BLaER1 (cell line): ENCODE measurements around the gene GULP1.
"Not testable (repeated sequence)": the region's sequence is repeated elsewhere in the genome, so short reads cannot be mapped to it uniquely, and the experiment has no call there.

Source experiments
- H3K27ac ChIP-seq: shearing (Covaris generic); formaldehyde crosslinking; 2 replicates; pipeline ENCODE4 v1.8.1; 2022
- H3K27me3 ChIP-seq: shearing (Covaris generic); formaldehyde crosslinking; 2 replicates; pipeline ENCODE4 v1.8.1; 2022
- H3K36me3 ChIP-seq: shearing (Covaris generic); formaldehyde crosslinking; 2 replicates; pipeline ENCODE4 v1.8.1; 2022
- H3K4me1 ChIP-seq: shearing (Covaris generic); formaldehyde crosslinking; 2 replicates; pipeline ENCODE4 v1.8.1; 2022
- H3K4me2 ChIP-seq: shearing (Covaris generic); formaldehyde crosslinking; 2 replicates; pipeline ENCODE4 v1.8.1; 2022
- H3K4me3 ChIP-seq: shearing (Covaris generic); formaldehyde crosslinking; 2 replicates; pipeline ENCODE4 v1.8.1; 2022
- H3K9ac ChIP-seq: shearing (Covaris generic); formaldehyde crosslinking; 2 replicates; pipeline ENCODE4 v1.8.1; 2022
- H3K9me3 ChIP-seq: shearing (Covaris generic); formaldehyde crosslinking; 2 replicates; pipeline ENCODE4 v1.8.1; 2022
- H4K20me1 ChIP-seq: shearing (Covaris generic); formaldehyde crosslinking; 2 replicates; pipeline ENCODE4 v1.8.1; 2022
- Cebpa-rat ChIP-seq: shearing (Covaris generic); IDR thresholded peaks from 2 replicates; pipeline ENCODE4 v1.8.1; 2022

Gene GULP1

DNA sequence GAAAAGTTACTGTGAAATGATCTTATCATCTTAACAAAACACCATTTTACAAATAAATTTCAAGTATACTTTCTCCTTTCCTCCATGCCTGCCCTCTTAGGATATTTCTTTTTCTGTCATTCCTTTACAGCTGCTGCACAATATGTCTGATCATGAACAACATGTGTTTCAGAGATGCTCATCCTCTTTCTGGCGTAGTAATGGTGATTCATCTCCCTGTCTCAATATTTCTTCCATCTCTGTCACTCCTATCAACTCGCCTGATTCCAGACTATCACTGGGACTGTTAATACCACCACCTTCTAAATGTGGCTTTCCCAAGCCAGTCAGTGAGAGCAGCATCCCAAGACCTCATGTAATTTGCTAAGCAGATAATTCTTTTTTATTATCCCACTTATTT lies 290.5 kb downstream of the GULP1 start:
- H3K36me3 ChIP-seq: no peaks in the 10 kb centered on the region
- no peaks in the 10 kb centered on the region for H3K27me3 ChIP-seq
- H3K4me2 ChIP-seq: no peak overlapping the region
- H3K27ac ChIP-seq: no peak overlapping the region
- no peaks in the 10 kb centered on the region for H3K9me3 ChIP-seq
- no peak for TF ChIP-seq Cebpa-rat
- no peaks in the 10 kb centered on the region for H3K4me1 ChIP-seq
- H3K4me3 ChIP-seq: no peak overlapping the region
- H3K9ac ChIP-seq: no peak overlapping the region
- no peaks in the 10 kb centered on the region for H4K20me1 ChIP-seq

DNA sequence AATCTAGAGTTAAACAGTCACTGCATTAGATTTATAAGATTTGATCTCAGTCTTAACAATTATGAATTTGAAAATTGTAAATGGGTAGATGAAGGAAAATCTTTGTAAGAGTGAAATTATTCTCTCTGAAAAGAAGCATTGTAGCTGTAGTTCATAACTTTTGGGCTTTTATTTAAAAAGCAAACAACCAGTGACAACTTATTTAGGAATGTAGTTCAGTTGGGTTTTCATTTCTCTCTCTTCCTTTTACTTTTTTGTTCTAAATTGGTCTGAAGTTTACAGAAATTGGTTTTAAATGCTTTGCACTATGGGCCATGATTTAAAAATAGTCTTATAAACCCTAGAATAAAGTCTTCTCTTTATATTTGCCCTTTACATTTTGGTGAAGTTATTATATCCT lies 296.6 kb downstream of the GULP1 start:
- TF ChIP-seq Cebpa-rat: no peak
- H4K20me1 ChIP-seq: no peaks in the 10 kb centered on the region
- H3K9ac ChIP-seq: no peak overlapping the region
- no peaks in the 10 kb centered on the region for H3K4me1 ChIP-seq
- no peak overlapping the region for H3K4me2 ChIP-seq
- H3K9me3 ChIP-seq: no peaks in the 10 kb centered on the region
- no peak overlapping the region for H3K27ac ChIP-seq
- no peaks in the 10 kb centered on the region for H3K36me3 ChIP-seq
- H3K4me3 ChIP-seq: no peak overlapping the region
- no peaks in the 10 kb centered on the region for H3K27me3 ChIP-seq

DNA sequence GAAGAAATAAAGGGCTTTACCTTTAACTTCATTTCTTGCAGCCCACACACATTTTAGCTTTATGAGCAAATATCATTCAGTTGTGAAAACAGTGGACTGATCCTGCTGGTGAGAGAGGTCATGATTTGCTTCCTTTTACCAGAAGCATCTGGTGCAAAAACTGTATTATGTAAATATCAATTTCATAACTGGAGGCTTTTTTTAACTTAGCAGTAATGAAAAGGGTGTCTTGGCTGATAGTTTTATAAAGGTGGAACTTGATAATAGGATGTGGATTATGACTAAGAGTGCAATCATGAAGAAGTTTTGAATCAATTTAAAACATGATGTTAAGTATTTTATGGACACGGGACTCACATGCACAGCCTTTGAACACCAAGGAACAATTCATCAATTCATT lies 304.4 kb downstream of the GULP1 start:
- H3K27ac ChIP-seq: no peak overlapping the region
- H3K4me1 ChIP-seq: no peaks in the 10 kb centered on the region
- no peaks in the 10 kb centered on the region for H3K9me3 ChIP-seq
- no peak overlapping the region for H3K4me2 ChIP-seq
- TF ChIP-seq Cebpa-rat: no peak
- H3K36me3 ChIP-seq: no peaks in the 10 kb centered on the region
- no peak overlapping the region for H3K9ac ChIP-seq
- H4K20me1 ChIP-seq: no peaks in the 10 kb centered on the region
- H3K27me3 ChIP-seq: no peaks in the 10 kb centered on the region
- no peak overlapping the region for H3K4me3 ChIP-seq

DNA sequence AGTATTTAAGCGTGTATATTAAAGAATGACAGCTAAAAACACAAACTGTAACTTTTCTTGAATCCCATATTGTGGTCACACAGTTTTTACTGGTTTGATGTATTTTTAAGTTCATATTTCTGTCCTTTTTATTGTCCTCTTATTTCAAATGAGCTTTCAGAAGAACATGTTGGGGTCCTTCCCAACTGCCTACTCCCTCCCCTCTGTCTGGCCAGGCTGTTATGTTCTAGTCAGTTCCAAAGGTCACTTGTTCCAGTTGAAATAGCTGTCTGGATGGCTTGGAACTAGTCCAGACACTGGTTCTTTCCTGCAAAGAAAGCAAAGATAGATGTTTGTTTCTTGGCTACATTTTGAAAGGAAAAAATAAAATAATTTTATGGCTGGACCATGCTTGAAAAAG lies 306.9 kb downstream of the GULP1 start:
- H3K9ac ChIP-seq: no peak overlapping the region
- H3K36me3 ChIP-seq: no peaks in the 10 kb centered on the region
- H3K27me3 ChIP-seq: no peaks in the 10 kb centered on the region
- TF ChIP-seq Cebpa-rat: no peak
- H3K9me3 ChIP-seq: no peaks in the 10 kb centered on the region
- no peak overlapping the region for H3K27ac ChIP-seq
- no peak overlapping the region for H3K4me2 ChIP-seq
- H3K4me1 ChIP-seq: no peaks in the 10 kb centered on the region
- H4K20me1 ChIP-seq: no peaks in the 10 kb centered on the region
- H3K4me3 ChIP-seq: no peak overlapping the region

DNA sequence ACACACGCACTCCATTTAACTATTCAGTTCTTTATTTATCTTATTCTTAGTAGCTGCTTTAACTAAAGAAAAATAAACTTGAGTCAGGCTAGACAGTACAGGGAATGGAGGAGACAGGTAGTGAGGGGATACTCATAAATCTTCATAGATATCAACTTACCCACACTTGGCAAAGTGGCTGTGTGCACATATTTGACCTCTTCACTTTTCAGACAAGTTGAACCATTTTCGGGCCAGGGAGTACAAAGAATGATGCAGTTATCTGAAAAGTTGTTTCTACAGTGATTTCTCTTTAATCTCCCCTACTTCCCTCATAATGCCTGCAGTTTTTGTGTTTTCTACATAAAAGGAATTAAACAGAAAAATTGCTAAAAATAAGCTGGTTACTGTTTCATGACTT lies 307.5 kb downstream of the GULP1 start:
- no peak for TF ChIP-seq Cebpa-rat
- Histone ChIP-seq H3K4me1 (no peaks in the 10 kb centered on the region), H3K4me2 (no peak overlapping the region), H3K9ac (no peak overlapping the region), H3K4me3 (no peak overlapping the region), H3K27me3 (no peaks in the 10 kb centered on the region), H3K27ac (no peak overlapping the region), H3K36me3 (no peaks in the 10 kb centered on the region), H3K9me3 (no peaks in the 10 kb centered on the region), H4K20me1 (no peaks in the 10 kb centered on the region)

DNA sequence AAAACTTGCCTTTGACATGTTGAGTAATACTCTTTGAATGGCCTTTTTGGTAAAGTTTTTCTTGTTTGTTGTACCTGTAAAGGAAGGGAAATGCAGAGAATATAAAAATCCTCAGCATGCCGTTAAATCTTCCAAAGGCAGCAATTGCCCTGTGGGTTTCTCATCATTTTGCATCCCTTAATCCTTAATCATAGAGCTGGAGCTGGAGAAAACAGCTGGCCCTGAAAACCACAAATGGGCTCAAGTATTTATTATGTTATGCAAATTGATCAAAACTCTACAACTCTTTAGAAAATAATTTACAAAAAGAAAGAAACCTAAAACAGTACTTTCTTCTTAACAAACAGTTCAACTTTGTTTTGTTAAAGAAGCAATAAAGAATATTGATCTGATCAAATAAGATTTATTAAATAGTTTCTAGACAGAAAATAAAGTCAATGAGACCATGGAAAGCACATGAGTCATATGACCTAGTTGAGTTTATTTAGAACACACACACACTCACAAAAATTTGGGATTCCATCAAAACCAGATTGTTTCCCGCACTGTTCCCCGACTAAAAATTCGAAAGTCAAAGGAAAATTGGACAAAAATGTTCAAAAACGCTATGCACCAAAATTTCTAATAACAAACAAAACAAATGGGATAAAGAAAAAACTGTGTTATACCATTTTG lies 309.0 kb downstream of the GULP1 start:
- Histone ChIP-seq H3K4me1 (no peaks in the 10 kb centered on the region), H4K20me1 (no peaks in the 10 kb centered on the region), H3K4me2 (no peak overlapping the region), H3K4me3 (no peak overlapping the region), H3K9ac (no peak overlapping the region), H3K9me3 (peaks cover 2% of the 10 kb centered on the region; the same call in 1 of the 2 replicates), H3K27me3 (no peaks in the 10 kb centered on the region), H3K36me3 (no peaks in the 10 kb centered on the region), H3K27ac (no peak overlapping the region)
- TF ChIP-seq Cebpa-rat: no peak

DNA sequence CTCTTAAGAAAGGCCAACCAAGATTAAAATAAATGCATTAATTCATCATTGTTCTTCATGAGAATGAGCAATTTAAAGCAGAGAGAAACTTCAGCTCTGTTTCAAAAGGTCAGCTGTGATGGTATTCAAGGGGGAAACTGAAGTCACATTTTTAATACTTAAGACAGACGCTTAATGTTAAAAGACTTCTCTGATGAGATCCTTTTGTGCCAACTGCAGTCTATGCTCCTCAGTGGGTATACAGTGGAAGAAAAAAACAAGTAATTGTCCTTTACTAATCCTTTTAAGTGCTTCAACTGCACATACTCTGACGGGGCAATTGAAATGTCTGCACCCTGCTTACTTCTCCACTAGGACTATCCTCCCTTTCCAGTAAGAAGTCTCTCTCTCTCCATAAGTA lies 309.7 kb downstream of the GULP1 start:
- Histone ChIP-seq H3K27me3 (no peaks in the 10 kb centered on the region), H3K4me2 (no peak overlapping the region), H3K4me1 (no peaks in the 10 kb centered on the region), H4K20me1 (no peaks in the 10 kb centered on the region), H3K4me3 (no peak overlapping the region), H3K36me3 (no peaks in the 10 kb centered on the region), H3K27ac (no peak overlapping the region), H3K9ac (no peak overlapping the region), H3K9me3 (peaks cover 5% of the 10 kb centered on the region; the same call in 1 of the 2 replicates)
- TF ChIP-seq Cebpa-rat: no peak

DNA sequence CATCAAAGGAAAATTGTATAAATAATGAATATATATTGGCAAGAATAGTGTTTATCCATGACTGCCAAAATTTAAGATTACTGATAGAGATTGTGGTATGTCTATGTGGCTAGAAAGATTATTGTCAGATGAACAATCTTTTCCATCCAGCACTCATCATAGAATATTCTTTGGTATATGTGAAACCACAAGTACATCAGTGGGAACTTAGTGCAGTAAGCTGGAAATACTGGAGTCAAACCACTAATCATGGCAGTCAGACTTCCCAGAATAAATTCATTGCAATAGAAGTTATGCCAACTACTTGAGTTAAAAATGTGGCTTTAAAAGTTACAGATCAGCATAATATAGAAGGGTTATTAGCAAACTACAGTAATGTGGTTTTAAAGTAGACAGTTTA lies 310.3 kb downstream of the GULP1 start:
- Histone ChIP-seq H3K9ac (no peak overlapping the region), H3K4me1 (no peaks in the 10 kb centered on the region), H3K27ac (no peak overlapping the region), H3K4me2 (no peak overlapping the region), H3K27me3 (no peaks in the 10 kb centered on the region), H3K36me3 (no peaks in the 10 kb centered on the region), H3K9me3 (peaks cover 9% of the 10 kb centered on the region; the same call in 1 of the 2 replicates), H3K4me3 (no peak overlapping the region), H4K20me1 (no peaks in the 10 kb centered on the region)
- TF ChIP-seq Cebpa-rat: no peak

DNA sequence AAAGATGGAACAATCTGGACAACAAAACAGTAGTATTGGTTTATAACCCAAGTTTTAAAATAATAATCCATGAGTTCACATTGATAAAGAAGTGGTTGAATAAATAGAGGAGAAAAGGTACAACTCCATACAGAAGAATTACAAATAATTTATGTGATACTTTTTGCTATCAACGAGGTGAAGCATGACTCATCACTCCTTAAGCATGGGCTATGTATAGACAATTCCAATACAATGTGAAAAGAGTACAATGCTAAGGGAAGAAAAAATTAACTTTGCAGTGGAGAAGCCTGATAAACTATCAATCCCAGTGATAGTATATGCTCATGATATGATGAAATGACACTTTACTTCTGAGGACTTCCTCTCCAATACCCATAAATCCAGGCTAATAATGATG lies 312.9 kb downstream of the GULP1 start:
- Histone ChIP-seq H3K27ac (no peak overlapping the region), H3K4me1 (no peaks in the 10 kb centered on the region), H3K9me3 (peaks cover 9% of the 10 kb centered on the region; the same call in 1 of the 2 replicates), H3K4me3 (no peak overlapping the region), H3K36me3 (no peaks in the 10 kb centered on the region), H4K20me1 (no peaks in the 10 kb centered on the region), H3K9ac (no peak overlapping the region), H3K4me2 (no peak overlapping the region), H3K27me3 (no peaks in the 10 kb centered on the region)
- TF ChIP-seq Cebpa-rat: no peak

DNA sequence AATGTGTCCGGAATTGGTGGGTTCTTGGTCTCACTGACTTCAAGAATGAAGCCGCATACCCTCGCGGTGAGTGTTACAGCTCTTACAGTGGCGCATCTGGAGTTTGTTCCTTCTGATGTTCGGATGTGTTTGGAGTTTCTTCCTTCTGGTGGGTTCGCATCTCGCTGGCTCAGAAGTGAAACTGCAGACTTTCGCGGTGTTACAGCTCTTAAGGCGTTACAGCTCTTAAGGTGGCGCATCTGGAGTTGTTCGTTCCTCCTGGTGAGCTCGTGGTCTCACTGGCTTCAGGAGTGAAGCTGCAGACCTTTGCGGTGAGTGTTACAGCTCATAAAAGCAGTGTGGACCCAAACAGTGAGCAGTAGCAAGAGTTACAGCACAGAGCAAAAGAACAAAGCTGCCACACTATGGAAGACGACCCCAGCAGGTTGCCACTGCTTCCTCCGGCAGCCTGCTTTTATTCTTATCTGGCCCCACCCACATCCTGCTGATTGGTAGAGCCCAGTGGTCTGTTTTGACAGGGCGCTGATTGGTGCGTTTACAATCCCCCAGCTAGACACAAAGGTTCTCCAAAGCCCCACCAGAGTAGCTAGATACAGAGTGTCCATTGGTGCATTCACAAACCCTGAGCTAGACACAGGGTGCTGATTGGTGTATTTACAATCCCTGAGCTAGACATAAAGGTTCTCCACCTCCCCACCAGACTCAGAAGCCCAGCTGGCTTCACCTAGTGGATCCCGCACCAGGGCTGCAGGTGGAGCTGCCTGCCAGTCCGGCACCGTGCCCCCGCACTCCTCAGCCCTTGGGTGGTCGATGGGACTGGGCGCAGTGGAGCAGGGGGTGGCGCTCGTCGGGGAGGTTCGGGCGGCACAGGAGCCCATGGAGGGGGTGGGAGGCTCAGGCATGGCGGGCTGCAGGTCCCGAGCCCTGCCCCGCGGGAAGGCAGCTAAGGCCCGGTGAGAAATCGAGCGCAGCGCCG lies 314.2 kb downstream of the GULP1 start:
- not testable (repeated sequence) for H3K4me1 ChIP-seq, H3K4me2 ChIP-seq, H3K9me3 ChIP-seq, H3K4me3 ChIP-seq, H3K27ac ChIP-seq, H3K36me3 ChIP-seq, H3K27me3 ChIP-seq, H3K9ac ChIP-seq, H4K20me1 ChIP-seq

DNA sequence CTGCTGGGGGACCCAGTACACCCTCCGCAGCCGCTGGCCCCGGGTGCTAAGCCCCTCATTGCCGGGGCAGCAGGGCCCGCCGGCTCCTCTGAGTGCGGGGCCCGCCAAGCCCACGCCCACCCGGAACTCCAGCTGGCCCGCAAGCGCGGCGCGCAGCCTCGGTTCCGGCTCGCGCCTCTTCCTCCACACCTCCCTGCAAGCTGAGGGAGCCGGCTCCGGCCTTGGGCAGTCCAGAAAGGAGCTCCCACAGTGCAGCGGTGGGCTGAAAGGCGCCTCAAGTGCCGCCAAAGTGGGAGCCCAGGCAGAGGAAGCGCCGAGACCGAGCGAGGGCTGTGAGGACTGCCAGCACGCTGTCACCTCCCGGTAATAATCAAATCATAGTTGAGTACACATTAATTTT lies 314.9 kb downstream of the GULP1 start:
- not testable (repeated sequence) for H3K4me2 ChIP-seq, H3K9me3 ChIP-seq, H3K4me3 ChIP-seq, H3K27me3 ChIP-seq, H3K27ac ChIP-seq, H3K4me1 ChIP-seq, H4K20me1 ChIP-seq, H3K9ac ChIP-seq, H3K36me3 ChIP-seq
